ENCODE results near the gene ALCAM.

DNA sequence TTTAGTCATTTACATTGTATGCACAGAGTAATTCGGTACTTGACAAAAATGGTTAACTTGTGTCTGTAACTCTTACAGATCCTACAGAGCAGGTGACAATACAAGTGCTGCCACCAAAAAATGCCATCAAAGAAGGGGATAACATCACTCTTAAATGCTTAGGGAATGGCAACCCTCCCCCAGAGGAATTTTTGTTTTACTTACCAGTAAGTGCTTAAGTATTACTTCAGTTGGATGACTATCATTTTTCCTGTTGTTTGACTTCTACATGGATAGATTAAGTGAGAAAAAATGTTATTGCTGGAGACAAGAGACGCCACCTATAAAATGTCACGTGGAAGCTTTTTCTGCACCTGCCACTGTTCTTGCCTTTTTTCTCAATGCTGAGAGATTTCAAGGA lies 173.2 kb downstream of the ALCAM start:
- TF ChIP-seq POLR2A (IDR thresholded peaks at IDR 0.05), result no peak
- TF ChIP-seq, protein P1, sequence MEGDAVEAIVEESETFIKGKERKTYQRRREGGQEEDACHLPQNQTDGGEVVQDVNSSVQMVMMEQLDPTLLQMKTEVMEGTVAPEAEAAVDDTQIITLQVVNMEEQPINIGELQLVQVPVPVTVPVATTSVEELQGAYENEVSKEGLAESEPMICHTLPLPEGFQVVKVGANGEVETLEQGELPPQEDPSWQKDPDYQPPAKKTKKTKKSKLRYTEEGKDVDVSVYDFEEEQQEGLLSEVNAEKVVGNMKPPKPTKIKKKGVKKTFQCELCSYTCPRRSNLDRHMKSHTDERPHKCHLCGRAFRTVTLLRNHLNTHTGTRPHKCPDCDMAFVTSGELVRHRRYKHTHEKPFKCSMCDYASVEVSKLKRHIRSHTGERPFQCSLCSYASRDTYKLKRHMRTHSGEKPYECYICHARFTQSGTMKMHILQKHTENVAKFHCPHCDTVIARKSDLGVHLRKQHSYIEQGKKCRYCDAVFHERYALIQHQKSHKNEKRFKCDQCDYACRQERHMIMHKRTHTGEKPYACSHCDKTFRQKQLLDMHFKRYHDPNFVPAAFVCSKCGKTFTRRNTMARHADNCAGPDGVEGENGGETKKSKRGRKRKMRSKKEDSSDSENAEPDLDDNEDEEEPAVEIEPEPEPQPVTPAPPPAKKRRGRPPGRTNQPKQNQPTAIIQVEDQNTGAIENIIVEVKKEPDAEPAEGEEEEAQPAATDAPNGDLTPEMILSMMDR (IDR thresholded peaks at IDR 0.05), result no peak

Measured in uterus (tissue), 2 donors.